TTC549 (cell line): ENCODE data around the gene IGF2R.
"Not testable (repeated sequence)": the region's sequence is repeated elsewhere in the genome, so short reads cannot be mapped to it uniquely, and the experiment has no call there.

Experiments used
- FAIRE-seq: peaks from 2 replicates; lab custom pipeline; 2012; peaks lifted over from hg19 to GRCh38; lab: Jason Lieb, UNC

IGF2R gene

GRCh38 chr6:159968295-159969203 is at the start of gene IGF2R:
Gene IGF2R, plus strand, starts transcription at chr6:159969082. Its CDS starts 165 bp downstream, at chr6:159969247.
- no peak for FAIRE-seq

GRCh38 chr6:159919800-159920199 is 49.1 kb upstream of the IGF2R start:
- no peak for FAIRE-seq

- FAIRE-seq, result not testable (repeated sequence)
Observed at GRCh38 chr6:159924150-159924549, 44.7 kb upstream of the IGF2R start.

- no peak for FAIRE-seq
Observed at GRCh38 chr6:159926542-159927203, 42.2 kb upstream of the IGF2R start.

GRCh38 chr6:159929819-159930218 is 39.1 kb upstream of the IGF2R start:
- FAIRE-seq, result no peak

- FAIRE-seq, result no peak
Observed at GRCh38 chr6:159931112-159931511, 37.8 kb upstream of the IGF2R start.

GRCh38 chr6:159931846-159932245 is 37.0 kb upstream of the IGF2R start:
- no peak for FAIRE-seq

GRCh38 chr6:159933077-159933476 is 35.8 kb upstream of the IGF2R start:
- FAIRE-seq, result no peak

- no peak for FAIRE-seq
Observed at GRCh38 chr6:159934181-159934580, 34.7 kb upstream of the IGF2R start.

- FAIRE-seq, result no peak
Observed at GRCh38 chr6:159935065-159935464, 33.8 kb upstream of the IGF2R start.

GRCh38 chr6:159935633-159936032 is 33.2 kb upstream of the IGF2R start:
- FAIRE-seq, result no peak

- FAIRE-seq, result no peak
Observed at GRCh38 chr6:159939591-159940016, 29.3 kb upstream of the IGF2R start.

- no peak for FAIRE-seq
Observed at GRCh38 chr6:159941286-159942113, 27.4 kb upstream of the IGF2R start.

GRCh38 chr6:159943101-159943632 is 25.7 kb upstream of the IGF2R start:
- no peak for FAIRE-seq

- FAIRE-seq, result no peak
Observed at GRCh38 chr6:159943968-159944598, 24.8 kb upstream of the IGF2R start.

GRCh38 chr6:159945801-159946392 is 23.0 kb upstream of the IGF2R start:
- FAIRE-seq, result no peak

GRCh38 chr6:159946912-159947311 is 22.0 kb upstream of the IGF2R start:
- no peak for FAIRE-seq

- no peak for FAIRE-seq
Observed at GRCh38 chr6:159948199-159948598, 20.7 kb upstream of the IGF2R start.

- no peak for FAIRE-seq
Observed at GRCh38 chr6:159951772-159952171, 17.1 kb upstream of the IGF2R start.

GRCh38 chr6:159952289-159953005 is 16.4 kb upstream of the IGF2R start:
- no peak for FAIRE-seq
